ENCODE measurements around the gene PCNX4.

Gene PCNX4

DNA sequence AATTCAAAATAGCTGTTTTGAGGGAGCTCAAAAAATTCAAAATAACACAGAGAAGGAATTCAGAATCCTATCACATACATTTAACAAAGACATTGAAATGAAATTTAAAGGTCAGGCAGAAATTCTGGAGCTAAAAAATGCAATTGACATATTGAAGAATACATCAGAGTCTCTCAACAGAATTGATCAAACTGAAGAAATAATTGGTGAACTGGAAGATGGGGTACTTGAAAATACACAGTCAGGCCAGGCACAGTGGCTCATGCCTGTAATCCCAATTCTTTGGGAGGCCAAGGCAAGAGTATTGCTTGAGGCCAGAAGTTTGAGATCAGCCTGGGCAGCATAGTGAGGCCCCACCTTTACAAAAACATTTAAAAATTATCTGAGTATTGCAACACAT, 107.6 kb downstream of the PCNX4 start:
- no peak for TF ChIP-seq CTCF (IDR thresholded peaks at IDR 0.05; ENCODE audit: low read length, missing control alignments)
- no peak for DNase-seq (ENCODE audit: low read depth)
- no peak overlapping the region for H3K4me3 ChIP-seq (replicated peaks; ENCODE audit: low read depth, low read length)

DNA sequence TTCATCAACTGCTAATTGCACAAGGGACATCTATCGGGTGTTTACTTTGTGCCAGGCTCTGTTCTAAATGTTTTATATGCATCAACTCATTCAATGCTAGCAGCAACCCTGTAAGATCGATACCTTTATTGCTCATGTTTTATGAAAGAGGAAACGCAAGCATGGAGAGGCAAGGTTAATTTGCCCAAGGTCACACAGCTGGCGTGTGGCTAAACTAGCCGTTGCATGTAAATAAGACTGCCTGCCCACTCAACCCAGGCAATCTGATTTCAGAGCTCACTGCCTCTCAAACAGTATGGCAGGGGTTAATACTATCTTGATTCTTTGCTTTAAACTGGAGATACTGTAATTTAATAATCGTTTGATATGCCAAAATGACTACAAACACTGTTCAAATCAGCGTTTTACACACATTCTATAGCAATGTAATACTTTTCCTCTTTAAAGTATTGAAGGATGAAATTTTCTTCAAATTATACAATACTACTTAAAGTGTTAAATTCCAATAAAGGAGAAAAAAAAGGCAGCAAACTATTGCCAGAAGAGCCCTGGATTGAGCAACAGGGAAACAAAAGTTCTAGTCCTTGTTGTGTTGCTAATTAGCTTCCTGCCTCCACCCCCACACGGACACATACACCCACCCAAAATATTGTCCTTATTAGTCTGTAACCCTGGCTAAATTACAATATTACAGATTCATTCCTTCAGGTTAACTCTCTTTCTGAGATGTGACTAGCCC, 112.5 kb downstream of the PCNX4 start:
- no peak for DNase-seq (ENCODE audit: low read depth)
- TF ChIP-seq CTCF (IDR thresholded peaks at IDR 0.05; ENCODE audit: low read length, missing control alignments) = no peak
- no peak overlapping the region for H3K4me3 ChIP-seq (replicated peaks; ENCODE audit: low read depth, low read length)

DNA sequence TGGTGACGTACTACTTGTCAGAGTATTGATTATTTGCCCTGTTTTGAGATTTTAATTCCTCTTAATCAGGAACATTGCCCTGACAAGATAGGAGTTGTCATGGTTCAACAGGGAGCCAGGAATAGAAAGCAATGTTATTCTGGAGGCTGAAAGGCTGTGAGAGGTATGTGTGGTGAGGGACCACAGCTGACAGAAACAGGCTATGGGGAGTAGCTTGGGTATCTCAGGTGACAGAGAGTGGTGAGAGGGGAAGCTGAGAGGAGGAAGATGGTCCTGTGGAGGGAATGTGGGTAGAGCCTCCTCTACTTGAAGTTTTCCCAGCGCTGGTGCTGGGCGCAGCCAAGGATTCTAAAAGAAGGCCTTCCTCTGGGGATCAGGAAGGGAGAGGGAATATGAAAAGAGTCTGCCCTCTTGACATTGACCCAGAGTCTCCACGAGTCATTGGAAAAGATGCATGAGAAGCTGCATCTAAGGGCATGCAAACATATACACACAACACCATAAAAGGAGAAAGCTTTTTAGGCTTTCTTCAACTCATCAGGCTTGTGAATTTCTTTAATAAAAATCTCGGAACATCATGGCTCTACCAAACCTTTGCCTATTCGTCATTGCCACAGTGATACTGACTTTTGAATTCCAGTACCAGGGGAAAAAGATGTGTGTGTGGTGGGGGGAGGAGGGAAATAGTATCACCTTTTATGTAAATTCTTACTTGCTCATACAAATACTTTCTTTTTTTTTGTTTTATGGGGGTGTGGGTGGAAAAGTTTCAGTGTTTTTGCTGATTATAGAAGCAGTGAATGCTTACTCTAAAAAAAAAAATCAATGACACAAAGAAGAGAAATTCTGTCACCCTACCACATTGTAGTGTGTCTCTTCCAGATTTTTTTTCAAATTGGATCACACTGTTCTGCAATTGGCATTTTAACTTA, 113.4 kb downstream of the PCNX4 start:
- DNase-seq (ENCODE audit: low read depth) = no peak
- H3K4me3 ChIP-seq (replicated peaks; ENCODE audit: low read depth, low read length) = no peak overlapping the region
- TF ChIP-seq CTCF (IDR thresholded peaks at IDR 0.05; ENCODE audit: low read length, missing control alignments) = no peak

GRCh38 chr14:60206249-60206670, 114.5 kb downstream of the PCNX4 start:
- TF ChIP-seq CTCF (IDR thresholded peaks at IDR 0.05; ENCODE audit: low read length, missing control alignments) = no peak
- H3K4me3 ChIP-seq (replicated peaks; ENCODE audit: low read depth, low read length) = no peak overlapping the region
- no peak for DNase-seq (ENCODE audit: low read depth)

- TF ChIP-seq CTCF (IDR thresholded peaks at IDR 0.05; ENCODE audit: low read length, missing control alignments) = no peak
- H3K4me3 ChIP-seq (replicated peaks; ENCODE audit: low read depth, low read length) = no peak overlapping the region
- DNase-seq (ENCODE audit: low read depth) = no peak
These were observed 115.3 kb downstream of the PCNX4 start for GRCh38 chr14:60206837-60207533.

- no peak overlapping the region for H3K4me3 ChIP-seq (replicated peaks; ENCODE audit: low read depth, low read length)
- TF ChIP-seq CTCF (IDR thresholded peaks at IDR 0.05; ENCODE audit: low read length, missing control alignments) = no peak
- no peak for DNase-seq (ENCODE audit: low read depth)
These were observed 119.0 kb downstream of the PCNX4 start for GRCh38 chr14:60210703-60211102.

Data from fibroblast of pulmonary artery (primary cell).